Dedifferentiated amniotic fluid mesenchymal stem cell (primary cell): ENCODE measurements around the gene FPGS.
"Not testable (repeated sequence)": the region's sequence is repeated elsewhere in the genome, so short reads cannot be mapped to it uniquely, and the experiment has no call there.

Source experiments
- DNase-seq: peaks from one replicate; pipeline ENCODE4 v3.0.0-alpha.2; 2016; ENCODE audit errors: extremely low spot score

The FPGS gene

DNA sequence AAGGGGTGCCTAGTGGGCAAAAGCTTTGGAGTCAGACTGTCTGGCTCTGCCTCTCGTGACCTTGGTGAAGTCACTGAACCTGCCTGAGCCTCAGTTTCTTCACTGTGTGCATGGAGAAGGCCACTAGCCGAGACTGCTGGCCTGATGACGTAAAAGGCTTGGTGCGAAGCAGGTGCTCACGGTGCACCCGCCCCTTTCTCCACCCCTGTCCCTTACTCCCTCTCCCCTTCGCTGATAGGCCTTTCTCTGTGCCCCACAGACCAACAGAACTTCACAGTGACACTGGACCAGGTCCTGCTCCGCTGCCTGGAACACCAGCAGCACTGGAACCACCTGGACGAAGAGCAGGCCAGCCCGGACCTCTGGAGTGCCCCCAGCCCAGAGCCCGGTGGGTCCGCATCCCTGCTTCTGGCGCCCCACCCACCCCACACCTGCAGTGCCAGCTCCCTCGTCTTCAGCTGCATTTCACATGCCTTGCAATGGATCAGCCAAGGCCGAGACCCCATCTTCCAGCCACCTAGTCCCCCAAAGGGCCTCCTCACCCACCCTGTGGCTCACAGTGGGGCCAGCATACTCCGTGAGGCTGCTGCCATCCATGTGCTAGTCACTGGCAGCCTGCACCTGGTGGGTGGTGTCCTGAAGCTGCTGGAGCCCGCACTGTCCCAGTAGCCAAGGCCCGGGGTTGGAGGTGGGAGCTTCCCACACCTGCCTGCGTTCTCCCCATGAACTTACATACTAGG, 10.4 kb downstream of the FPGS start:
- peak; percentile 11 for DNase-seq

DNA sequence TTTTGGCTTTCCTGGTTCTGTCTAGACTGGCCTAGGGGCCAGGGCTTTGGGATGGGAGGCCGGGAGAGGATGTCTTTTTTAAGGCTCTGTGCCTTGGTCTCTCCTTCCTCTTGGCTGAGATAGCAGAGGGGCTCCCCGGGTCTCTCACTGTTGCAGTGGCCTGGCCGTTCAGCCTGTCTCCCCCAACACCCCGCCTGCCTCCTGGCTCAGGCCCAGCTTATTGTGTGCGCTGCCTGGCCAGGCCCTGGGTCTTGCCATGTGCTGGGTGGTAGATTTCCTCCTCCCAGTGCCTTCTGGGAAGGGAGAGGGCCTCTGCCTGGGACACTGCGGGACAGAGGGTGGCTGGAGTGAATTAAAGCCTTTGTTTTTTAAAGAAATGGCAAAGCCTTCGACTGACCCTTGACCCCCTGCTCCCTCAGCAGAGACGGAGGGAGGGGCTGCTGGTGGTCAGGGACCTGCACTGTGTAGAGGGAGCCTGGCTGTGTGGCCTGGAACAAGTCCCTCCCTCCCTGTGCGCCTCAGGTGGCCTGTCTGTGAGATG, 11.1 kb downstream of the FPGS start:
- no peak for DNase-seq

DNA sequence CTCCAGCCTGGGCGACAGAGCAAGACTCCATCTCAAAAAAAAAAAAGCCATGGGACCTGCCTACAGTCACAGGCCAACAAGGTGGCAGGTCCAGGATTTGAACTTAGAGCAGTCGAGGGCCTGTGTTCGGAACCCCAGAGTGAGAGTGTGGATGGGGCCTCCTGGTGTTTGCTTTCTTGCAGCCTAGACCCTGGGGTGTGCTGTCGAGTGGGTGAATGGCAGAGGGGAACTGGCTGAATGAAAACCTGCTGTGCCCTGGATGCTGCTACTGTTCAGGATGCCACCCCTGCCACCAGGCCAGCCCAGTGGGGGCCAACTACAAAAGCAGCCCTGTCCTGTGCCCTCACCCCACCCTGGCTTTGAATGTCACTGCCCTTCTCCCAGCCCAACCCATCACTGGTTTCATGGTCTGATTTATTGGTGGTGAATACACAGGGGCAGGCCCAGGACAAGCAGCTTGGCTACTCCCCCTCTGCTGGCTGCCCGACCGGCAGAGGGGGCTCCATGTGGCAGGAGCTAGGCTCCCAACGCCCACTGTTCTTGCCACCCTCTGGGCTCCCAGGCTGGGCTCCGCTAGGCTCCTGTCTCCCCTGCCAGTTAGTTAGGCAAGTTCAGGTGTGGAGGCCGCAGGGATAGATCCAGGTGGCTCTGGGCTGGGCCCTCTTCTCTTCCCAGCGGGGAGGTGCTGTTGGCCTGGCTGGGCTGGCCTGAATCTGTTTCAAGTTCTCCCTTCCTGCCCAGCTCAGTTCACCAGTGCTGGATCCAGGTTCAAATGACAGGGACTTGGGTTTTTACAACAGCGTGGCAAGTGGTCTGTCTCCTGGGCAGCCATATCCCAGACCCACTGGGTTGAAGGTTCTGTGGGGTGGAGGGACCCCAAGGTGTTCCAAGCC, 12.2 kb downstream of the FPGS start:
- peak; percentile 12 for DNase-seq

DNA sequence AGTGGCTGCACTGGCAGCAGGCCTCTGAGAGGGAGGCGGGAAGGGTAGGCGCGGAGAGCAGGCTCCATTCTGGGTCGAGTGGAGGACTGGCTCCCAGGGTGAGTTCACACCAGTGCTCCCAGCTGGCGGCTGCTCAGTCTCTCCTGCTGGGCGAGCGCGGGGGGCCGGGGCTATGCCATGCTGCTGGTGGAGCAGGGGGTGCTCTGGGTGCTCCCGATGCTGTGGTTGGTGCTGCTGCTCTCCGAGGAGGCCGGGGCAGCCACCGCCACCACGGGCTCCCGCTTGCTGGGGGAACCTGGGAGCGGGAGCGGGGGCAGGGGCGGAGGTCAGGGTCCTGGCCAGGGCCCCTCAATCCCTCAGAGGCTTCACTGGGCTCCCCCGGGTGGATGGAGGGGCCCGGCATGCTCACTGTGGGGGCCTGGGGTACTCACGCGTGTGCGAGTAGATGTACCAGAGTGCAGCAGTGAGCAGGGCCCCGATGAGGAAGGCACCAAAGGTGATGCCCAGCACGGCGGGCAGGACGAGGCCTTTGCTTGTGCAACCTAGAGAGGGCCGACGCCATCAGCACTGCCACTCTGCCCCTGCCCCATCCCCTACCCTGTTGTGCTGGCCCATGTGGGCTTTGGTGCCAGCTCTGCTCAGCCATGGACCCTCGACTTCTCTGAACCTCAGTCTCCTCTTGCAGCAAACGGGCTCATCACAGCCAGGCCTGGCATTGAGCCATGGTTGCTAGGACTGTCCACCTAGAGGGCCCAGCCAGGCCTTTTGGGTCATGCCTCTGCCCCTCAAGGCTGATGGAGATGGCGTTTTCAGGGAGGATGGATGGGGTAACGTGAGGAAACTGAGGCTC, 13.1 kb downstream of the FPGS start:
- DNase-seq: no peak

DNA sequence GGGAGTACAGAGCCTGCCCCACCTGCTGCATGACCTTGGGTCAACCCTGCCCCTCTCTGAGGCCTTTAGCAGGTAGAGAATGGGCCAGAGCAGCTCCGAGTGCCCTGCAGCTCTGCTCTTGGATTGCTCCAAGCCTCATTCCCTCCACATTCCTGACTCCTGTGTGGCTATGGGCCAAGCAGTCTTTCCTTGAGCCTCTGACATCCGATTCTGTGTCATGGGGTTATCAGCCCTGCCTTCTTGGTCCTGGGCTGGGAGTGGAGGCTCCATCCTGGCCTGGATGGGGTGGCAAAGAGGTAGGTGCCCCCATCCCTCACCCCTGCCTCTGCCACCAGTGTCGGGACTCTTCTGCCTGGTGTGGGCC, 13.7 kb downstream of the FPGS start:
- no peak for DNase-seq

DNA sequence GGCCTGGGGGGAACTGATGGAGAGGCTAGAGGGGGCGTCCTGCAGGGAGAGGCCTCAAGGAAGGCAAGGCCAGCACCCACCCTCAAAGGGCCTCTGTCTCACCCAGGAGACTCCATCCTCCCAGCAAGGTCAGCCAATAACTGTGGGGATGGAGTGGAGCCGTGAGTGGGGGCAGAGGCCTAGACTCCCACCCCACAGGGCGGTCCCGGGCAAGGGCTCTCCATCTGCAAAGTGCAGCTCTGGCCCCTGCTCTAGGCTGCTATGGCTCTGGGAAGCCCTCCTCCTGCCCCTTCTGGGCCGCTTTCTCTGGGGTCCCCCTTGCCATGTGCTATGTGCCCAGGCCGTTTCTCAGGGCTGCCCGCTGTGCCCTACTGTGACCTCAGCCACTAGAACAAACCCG, 14.0 kb downstream of the FPGS start:
- no peak for DNase-seq

DNA sequence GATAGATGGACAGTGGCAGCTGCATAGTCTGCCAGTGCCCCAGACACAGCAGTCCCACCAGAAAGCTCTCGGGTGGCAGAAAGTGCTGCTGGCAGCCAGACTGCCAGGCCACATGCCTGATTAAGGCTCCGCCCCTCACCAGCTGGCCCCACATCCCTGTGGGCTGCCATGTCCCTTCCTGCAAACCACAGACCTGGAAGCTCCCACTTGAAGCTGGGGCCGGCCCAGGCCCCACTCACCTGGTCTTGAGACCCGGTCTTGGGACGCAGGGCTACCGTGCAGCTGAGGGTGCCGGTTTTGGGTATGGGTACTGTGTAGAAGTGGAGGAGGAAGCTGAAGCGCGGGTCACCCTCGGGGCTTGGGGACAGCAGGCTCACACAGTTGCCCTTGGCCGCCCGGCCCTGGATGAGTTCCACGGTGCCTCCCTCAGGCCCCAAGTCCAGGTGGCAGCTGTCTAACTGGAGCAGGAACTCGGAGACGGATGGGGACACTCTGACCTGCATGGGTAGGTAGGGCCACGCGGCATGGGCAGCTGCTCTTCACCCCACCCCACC, 15.3 kb downstream of the FPGS start:
- no peak for DNase-seq

DNA sequence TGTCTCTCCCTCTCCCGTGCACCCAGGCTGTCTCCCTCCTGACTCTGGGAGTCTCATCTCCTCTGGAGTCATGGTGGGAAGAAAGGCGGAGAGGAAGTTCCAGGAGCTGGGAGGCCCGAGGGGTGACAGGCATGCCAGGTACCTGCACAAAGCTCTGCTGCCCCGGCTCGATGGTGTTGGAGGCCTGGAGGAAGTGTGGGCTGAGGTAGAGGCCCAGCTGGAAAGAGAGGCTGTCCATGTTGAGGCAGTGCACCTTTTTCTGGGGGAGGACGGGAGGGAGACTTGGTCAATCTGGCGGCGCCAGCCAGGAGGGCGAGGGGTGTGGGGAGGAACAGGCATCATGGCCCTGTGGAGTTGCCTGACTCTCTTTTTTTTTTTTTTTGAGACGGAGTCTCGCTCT, 15.9 kb downstream of the FPGS start:
- no peak for DNase-seq

DNA sequence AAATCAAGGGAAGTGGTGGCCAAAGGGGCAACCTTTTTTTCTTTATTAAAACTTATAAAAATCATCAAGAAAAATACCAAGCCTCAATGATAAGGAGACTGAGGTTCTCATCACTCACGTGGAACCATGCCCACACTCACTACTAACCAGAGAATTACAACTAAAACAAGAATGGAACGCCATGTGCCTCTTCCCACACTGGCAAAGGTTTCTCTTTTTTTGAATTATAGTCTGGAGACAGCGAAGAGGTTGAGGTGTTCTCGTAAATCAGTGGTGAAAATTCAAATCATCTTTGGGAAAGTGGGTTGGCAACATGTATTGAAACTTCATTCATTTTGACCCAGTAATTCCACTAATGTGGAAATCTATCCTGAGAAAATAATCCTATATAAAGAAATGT, 19.4 kb downstream of the FPGS start:
- DNase-seq: no peak

DNA sequence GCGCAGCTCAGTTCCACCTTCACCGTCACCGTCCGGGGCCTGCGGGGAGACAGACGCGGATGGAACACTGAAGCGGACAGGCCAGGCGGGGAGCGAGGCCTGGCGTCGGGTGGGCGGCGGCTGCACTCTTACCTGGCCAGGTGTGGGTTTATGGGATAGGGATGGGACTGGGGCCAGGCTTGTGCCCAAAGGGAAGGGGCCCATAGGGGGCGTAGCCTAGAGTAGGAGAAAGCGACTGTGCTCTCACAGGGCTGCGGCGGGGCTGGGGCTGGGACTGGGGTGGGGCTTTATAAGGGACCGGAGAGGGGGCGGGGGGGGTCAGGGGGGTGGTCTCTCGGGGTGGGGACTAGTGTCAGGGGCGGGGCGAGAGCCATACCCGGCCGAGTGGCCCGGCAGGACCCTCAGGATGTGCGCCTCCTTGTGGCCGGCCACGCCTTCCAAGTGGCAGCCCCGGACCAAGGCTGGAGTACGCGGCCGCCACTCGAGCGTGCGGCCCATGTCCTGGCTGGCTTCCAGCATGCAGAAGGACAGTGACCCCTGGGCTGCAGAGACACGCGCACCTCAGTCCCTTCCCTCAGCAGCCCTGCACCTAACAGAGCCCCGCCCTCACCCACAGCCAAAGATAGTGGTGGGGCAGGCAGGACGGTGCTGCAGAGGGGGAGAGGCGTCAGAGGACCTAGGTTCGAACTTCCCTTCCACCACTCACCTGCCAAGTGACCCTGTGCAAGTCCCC, 22.8 kb downstream of the FPGS start:
- no peak for DNase-seq

DNA sequence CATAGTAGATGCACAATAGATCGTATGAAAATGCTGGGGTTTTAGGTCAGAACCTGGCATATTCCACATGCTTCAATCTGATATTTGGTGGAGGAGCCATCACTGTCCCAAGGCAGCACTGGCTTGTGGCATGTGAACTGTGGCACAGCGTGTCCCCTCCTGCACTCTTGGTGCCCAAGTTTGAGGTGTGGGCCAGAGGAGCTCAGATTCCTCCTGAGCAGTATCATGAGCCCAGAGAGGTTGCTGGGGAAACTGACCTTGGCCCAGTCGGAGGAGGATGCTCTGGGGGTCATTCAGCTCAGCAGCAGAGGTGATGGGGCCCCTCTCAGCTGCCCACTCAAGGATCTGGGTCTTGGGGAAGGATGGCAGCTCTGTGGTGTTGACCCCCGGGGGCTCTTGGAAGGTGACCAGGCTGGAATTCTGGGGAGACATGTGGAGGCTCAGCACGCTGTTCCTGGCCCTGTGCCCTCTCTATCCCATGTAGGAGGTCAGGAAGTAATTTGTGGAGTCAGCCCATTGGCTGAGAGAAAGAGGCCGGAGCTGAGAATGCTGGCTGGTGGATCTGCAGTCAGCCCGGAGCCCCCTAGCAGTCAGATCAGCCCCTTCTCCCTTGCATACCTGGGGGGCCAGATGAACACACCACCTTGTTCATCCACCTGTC, 23.7 kb downstream of the FPGS start:
- DNase-seq: no peak

DNA sequence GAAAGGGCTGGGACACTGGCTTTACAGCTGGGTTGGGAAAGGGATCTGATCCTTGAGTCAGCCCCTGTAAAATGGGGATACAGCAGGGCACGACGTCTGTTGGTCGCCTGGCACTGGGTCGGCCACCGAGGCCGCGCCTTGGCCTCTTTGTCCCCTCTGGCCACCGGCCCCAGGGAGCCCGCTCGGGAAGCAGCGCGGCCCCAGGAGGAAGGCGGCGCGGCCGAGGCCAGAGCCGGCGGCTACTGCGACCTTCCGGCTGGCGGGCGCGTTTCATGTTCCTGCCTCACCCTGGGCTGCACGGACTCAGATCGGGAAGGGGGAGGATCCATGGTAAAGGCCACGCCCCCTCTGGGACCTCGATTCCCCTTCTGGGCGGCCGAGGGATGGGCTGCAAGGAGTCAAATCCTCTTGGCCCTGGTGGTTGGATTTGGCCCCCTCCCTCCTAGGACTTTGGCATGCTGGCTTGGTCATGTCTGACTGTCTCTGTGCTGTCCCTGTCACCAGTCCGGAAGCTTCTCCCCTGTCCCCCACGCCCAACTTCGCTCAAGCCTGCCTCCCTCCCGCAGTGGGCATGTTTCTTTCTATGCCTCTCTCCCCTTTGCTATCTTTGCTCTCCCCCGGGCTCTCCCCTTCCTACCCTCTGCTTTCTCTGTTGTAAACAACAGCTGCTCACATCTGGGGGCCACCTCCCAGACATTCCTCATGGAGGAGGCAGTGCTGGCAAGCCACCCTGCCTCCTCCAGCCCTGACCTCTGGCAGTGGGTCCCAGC, 25.8 kb downstream of the FPGS start:
- no peak for DNase-seq

DNA sequence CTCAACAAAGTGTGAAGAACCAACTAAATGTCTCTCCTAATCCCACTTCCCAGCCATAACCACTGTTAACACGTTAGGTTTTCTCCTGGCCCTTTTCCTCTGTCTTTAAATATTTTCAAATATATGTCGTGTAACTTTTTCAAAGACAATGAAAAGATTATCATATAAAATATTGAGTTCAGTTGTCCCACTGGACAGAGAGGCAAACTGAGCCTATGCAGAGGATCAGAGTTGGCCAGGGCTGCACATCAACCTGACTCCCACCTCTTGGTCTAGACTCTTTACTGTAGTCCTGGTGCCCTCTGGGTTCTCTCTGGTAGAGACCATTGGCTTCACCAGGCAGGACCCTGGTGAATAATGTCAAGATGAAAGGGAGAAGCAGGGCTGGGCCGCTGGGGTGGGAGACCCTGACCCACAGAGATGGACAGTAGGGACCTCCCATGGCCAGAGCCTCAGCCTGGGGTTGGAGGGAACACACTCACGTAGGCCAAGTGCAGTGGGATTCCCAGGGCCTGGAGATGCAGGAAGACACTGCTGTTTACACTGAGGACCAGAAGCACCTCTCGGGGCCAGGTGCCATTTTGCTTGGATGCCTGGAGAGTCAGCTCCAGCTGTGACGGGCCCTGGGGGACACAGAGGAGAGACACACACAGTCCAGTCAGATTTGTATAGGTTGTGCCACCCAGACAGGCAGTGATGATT, 26.7 kb downstream of the FPGS start:
- no peak for DNase-seq

DNA sequence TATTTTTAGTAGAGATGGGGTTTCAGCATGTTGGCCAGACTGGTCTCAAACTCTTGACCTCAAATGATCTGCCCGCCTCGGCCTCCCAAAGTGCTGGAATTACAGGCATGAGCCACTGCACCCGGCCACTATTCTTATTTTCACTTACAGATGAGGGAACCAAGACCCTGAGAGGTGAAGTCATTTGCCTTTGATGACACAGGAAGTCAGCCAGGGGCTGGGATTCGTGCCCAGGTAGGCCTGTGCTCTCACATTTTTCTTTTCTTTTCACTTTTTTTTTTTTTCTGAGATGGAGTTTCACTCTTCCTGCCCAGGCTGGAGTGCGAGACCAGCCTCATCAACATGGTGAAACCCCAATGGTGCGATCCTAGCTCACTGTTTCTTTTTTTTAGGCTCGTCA, 29.6 kb downstream of the FPGS start:
- no peak for DNase-seq

DNA sequence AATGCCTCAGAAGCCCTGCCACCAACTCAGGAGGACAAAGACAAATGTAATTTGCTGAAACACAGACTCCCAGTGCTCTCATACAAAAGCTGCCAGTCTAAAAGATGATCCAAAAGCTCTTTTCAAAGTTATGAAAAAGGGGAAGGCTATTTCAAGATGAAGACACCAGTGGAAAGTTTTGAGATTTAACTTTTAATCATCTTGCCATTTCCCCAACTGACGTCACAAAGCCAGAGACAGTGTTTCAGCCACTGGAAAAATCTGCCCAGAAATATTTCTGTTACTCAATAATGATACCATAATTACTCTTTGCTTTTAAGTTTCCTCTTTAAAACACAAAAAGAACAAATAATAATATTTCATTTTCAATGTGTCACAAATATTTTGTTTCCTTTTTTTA, 30.9 kb downstream of the FPGS start:
- no peak for DNase-seq

DNA sequence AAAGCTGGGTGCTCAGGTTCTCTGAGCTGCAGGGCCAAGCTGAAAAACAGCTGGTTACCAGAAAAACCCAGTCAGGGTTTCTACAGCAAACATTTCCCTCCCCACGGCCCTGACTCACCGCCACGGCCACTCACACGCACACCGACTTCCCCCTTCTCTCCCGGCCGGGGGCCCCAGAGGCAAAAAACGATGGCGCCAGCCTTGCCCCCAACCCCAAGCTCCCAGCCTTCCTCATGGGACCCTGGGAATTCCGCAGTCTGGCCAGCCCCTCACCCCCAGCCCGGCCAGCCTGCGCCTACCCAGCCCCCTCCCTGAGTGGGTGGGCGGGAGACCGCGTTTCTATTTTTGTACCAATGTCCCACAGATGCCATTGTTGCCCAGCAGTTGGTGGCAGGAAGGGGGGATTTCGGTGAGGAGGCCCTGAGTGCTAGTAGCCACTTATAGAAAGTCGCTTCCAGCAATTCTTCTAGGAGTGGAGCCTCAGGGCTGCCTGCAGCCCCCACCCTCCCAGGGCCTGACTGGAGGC, 33.4 kb downstream of the FPGS start:
- peak; percentile 77 for DNase-seq

DNA sequence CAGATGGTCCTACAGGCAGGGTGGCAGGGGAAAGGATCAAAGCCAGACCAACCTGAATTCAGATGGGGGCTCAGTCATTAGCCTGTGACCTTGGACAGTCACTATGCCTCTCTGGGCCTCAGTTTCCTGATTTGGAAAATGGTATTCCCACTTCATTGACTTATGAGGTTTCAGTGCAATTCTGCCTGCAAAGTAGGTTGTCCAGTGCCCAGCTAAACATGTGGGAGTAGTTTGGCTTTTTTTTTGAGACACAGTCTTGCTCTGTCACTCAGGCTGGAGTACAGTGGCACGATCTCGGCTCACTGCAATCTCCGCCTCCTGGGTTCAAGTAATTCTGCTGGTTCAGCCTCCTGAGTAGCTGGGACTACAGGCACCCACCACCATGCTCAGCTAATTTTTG, 33.9 kb downstream of the FPGS start:
- DNase-seq: not testable (repeated sequence)

DNA sequence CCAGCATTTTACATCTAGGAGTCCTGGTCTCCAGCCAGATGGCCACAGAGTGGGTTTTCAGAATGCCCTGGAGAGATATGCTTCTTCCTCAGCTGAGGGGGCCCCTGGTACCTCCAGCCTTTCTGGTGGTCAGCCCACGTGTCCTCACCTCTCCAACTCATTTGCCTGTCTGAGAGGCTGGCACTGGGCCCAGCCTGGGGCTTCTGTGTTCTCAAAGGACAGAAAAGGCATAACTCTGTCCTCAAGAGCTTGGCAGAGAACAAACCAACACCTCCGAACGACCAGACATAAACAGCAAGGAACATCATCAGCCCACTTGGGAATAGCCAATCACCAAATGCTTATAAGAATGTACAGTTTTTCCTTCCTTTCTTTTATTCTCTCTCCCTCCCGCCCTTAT, 34.7 kb downstream of the FPGS start:
- no peak for DNase-seq
